DMS53 treated with DMSO at 0.1 percent for 48 hours (cell line): ENCODE measurements around the gene LGALS9C.
"Not testable (repeated sequence)": the region's sequence is repeated elsewhere in the genome, so short reads cannot be mapped to it uniquely, and the experiment has no call there.

ENCODE experiments used
- DNase-seq: peaks from one replicate; lab custom pipeline; 2025; ENCODE audit not compliant: unreplicated experiment; lab: John Stamatoyannopoulos, UW

LGALS9C gene

GRCh38 chr17:18478362-18478761, 1.8 kb downstream of the LGALS9C start:
- DNase-seq: not testable (repeated sequence)

- not testable (repeated sequence) for DNase-seq
Observed at GRCh38 chr17:18478977-18479595, 2.5 kb downstream of the LGALS9C start.

GRCh38 chr17:18481775-18482174, 5.2 kb downstream of the LGALS9C start:
- not testable (repeated sequence) for DNase-seq

- DNase-seq: not testable (repeated sequence)
Observed at GRCh38 chr17:18485936-18486464, 9.4 kb downstream of the LGALS9C start.

GRCh38 chr17:18487633-18488032, 11.0 kb downstream of the LGALS9C start:
- DNase-seq: not testable (repeated sequence)

- not testable (repeated sequence) for DNase-seq
Observed at GRCh38 chr17:18488622-18489021, 12.0 kb downstream of the LGALS9C start.

- DNase-seq: not testable (repeated sequence)
Observed at GRCh38 chr17:18490016-18490415, 13.4 kb downstream of the LGALS9C start.

GRCh38 chr17:18492712-18493480, 16.3 kb downstream of the LGALS9C start:
- not testable (repeated sequence) for DNase-seq

GRCh38 chr17:18494250-18494768, 17.7 kb downstream of the LGALS9C start:
- DNase-seq: not testable (repeated sequence)

GRCh38 chr17:18497044-18497443, 20.5 kb downstream of the LGALS9C start:
- not testable (repeated sequence) for DNase-seq

GRCh38 chr17:18499100-18499499, 22.5 kb downstream of the LGALS9C start:
- not testable (repeated sequence) for DNase-seq

GRCh38 chr17:18499756-18500155, 23.2 kb downstream of the LGALS9C start:
- DNase-seq: not testable (repeated sequence)

- not testable (repeated sequence) for DNase-seq
Observed at GRCh38 chr17:18500281-18500680, 23.7 kb downstream of the LGALS9C start.

- DNase-seq: not testable (repeated sequence)
Observed at GRCh38 chr17:18500816-18501215, 24.2 kb downstream of the LGALS9C start.

- not testable (repeated sequence) for DNase-seq
Observed at GRCh38 chr17:18503221-18503620, 26.6 kb downstream of the LGALS9C start.

GRCh38 chr17:18507729-18508128, 31.1 kb downstream of the LGALS9C start:
- not testable (repeated sequence) for DNase-seq

GRCh38 chr17:18508667-18509066, 32.1 kb downstream of the LGALS9C start:
- DNase-seq: not testable (repeated sequence)

- DNase-seq: not testable (repeated sequence)
Observed at GRCh38 chr17:18521100-18521499, 44.5 kb downstream of the LGALS9C start.

- not testable (repeated sequence) for DNase-seq
Observed at GRCh38 chr17:18525015-18525414, 48.4 kb downstream of the LGALS9C start.

- DNase-seq: not testable (repeated sequence)
Observed at GRCh38 chr17:18526168-18526800, 49.7 kb downstream of the LGALS9C start.

GRCh38 chr17:18527354-18527753, 50.8 kb downstream of the LGALS9C start:
- DNase-seq: not testable (repeated sequence)
